CD8-positive, alpha-beta memory T cell (primary cell): ENCODE results near the gene GALNS. TPM values are rescaled to one million over a fixed set of nuclear protein-coding genes. Genes with fewer than 3 reads are reported as not detected.
"Not testable (repeated sequence)": the region's sequence is repeated elsewhere in the genome, so short reads cannot be mapped to it uniquely, and the experiment has no call there.

Source experiments
- CTCF ChIA-PET: fragments of 350-600 bp; sonication (Branson Sonifier 250); formaldehyde crosslinking; loops from one replicate; lab custom pipeline; 2021; ENCODE audit warnings: antibody characterized with exemption; lab: Charles Lee
- POLR2A ChIA-PET: fragments of 350-600 bp; sonication (Branson Sonifier 250); formaldehyde crosslinking; loops from one replicate; lab custom pipeline; 2021; ENCODE audit warnings: antibody characterized with exemption; lab: Charles Lee
- DNase-seq, 5 donors: peaks; one replicate each; pipeline versions ENCODE4 v3.0.0 to v3.0.0-alpha.2; 2020 to 2022; ENCODE audit warnings: mixed read lengths in 1 of 5
- H3K27ac ChIP-seq: one replicate; pipeline ENCODE4 v1.7.0; 2013; ENCODE audit warnings: low read depth, mild to moderate bottlenecking, low read length, moderate library complexity
- H3K27me3 ChIP-seq: 2 replicates; pipeline ENCODE4 v1.7.0; 2013; ENCODE audit warnings: low read length, mild to moderate bottlenecking; ENCODE audit not compliant: insufficient read depth, poor library complexity, severe bottlenecking
- H3K36me3 ChIP-seq: 2 replicates; pipeline ENCODE4 v1.7.0; 2013; ENCODE audit warnings: mild to moderate bottlenecking, low read length, moderate library complexity; ENCODE audit not compliant: insufficient read depth
- H3K4me1 ChIP-seq: 2 replicates; pipeline ENCODE4 v1.7.0; 2013; ENCODE audit warnings: mild to moderate bottlenecking, low read length, moderate library complexity; ENCODE audit not compliant: insufficient read depth
- H3K4me3 ChIP-seq: 2 replicates; pipeline ENCODE4 v1.7.0; 2013; ENCODE audit warnings: mild to moderate bottlenecking, low read length
- H3K9me3 ChIP-seq: 2 replicates; pipeline ENCODE4 v1.7.0; 2013; ENCODE audit warnings: mild to moderate bottlenecking, low read length
- H3K27ac Mint-ChIP-seq, 8 donors: one replicate each; pipeline ENCODE4 v1.8.0; 2020 to 2021; ENCODE audit warnings: mixed read lengths in 8 of 8, mild to moderate bottlenecking in 6 of 8, inconsistent platforms in 3 of 8, moderate library complexity in 3 of 8
- H3K27me3 Mint-ChIP-seq, 2 donors: one replicate each; pipeline ENCODE4 v1.8.0; 2020 to 2021; ENCODE audit warnings: mixed read lengths in 2 of 2, mild to moderate bottlenecking in 1 of 2, moderate library complexity in 1 of 2
- H3K36me3 Mint-ChIP-seq, 3 donors: one replicate each; pipeline ENCODE4 v1.8.0; 2020 to 2021; ENCODE audit warnings: mixed read lengths in 3 of 3, inconsistent platforms in 1 of 3, mild to moderate bottlenecking in 1 of 3
- H3K4me1 Mint-ChIP-seq, 3 donors: one replicate each; pipeline ENCODE4 v1.8.0; 2020 to 2021; ENCODE audit warnings: mixed read lengths in 3 of 3, inconsistent platforms in 1 of 3, mild to moderate bottlenecking in 1 of 3
- H3K4me3 Mint-ChIP-seq, 7 donors: one replicate each; pipeline ENCODE4 v1.8.0; 2020 to 2021; ENCODE audit warnings: mixed read lengths in 7 of 7, mild to moderate bottlenecking in 6 of 7, moderate library complexity in 4 of 7, inconsistent platforms in 2 of 7
- H3K9me3 Mint-ChIP-seq, 5 donors: one replicate each; pipeline ENCODE4 v1.8.0; 2020 to 2022; ENCODE audit warnings: mixed read lengths in 5 of 5, mild to moderate bottlenecking in 3 of 5, moderate library complexity in 2 of 5, inconsistent platforms in 1 of 5
- polyA plus RNA-seq: library from polyadenylated mRNA; unstranded; fragments of 300-500 nt; fragmentation: Illumina TruSeq; gene quantifications from one replicate; pipeline ENCODE4 v1.2.3, GENCODE V29; 2021
- total RNA-seq, 2 experiments: library from RNA; stranded (reverse); gene quantifications; one replicate each; pipeline ENCODE4 v1.2.3, GENCODE V29; 2021

GALNS gene
- total and polyA plus RNA-seq, 3 experiments from 2014 or later = 13.0 to 22.5 (median 19.2) TPM

GRCh38 chr16:88775825-88776224 lies 80.9 kb downstream of the GALNS start:
- peaks cover 0 to 17% (median 0%) of the 10 kb centered on the region in 3 donors for H3K36me3 Mint-ChIP-seq
- Histone ChIP-seq H3K27me3 (no peaks in the 10 kb centered on the region), H3K27ac (no peak overlapping the region), H3K4me1 (peaks cover 36% of the 10 kb centered on the region), H3K36me3 (no peaks in the 10 kb centered on the region), H3K9me3 (no peaks in the 10 kb centered on the region), H3K4me3 (no peak overlapping the region)
- no peak for DNase-seq
- H3K4me3 Mint-ChIP-seq = no peak overlapping the region
- H3K9me3 Mint-ChIP-seq = no peaks in the 10 kb centered on the region
- H3K27ac Mint-ChIP-seq = peak overlapping the region in 1 of 8 donors; percentile 70
- ChIA-PET POLR2A (no interaction called here), CTCF (interaction anchor here (1.5 kb wide), 1 partner anchor 38 kb away, joined by 4 read pairs; no protein-coding TSS in a partner anchor)
- H3K4me1 Mint-ChIP-seq = peaks cover 21 to 56% (median 27%) of the 10 kb centered on the region in 3 donors
- H3K27me3 Mint-ChIP-seq = no peaks in the 10 kb centered on the region

GRCh38 chr16:88774544-88775393 lies 82.0 kb downstream of the GALNS start:
- peaks cover 0 to 17% (median 0%) of the 10 kb centered on the region in 3 donors for H3K36me3 Mint-ChIP-seq
- no peaks in the 10 kb centered on the region for H3K27me3 ChIP-seq
- peak overlapping the region; percentile 75 for H3K27ac ChIP-seq
- no peaks in the 10 kb centered on the region for H3K9me3 Mint-ChIP-seq
- CTCF ChIA-PET = interaction anchor here (1.5 kb wide), 1 partner anchor 37 kb away, joined by 4 read pairs; no protein-coding TSS in a partner anchor
- peak overlapping the region in 3 of 8 donors; percentile 42 to 93 (median 52) for H3K27ac Mint-ChIP-seq
- no peak overlapping the region for H3K4me3 Mint-ChIP-seq
- DNase-seq = no peak
- no peaks in the 10 kb centered on the region for H3K27me3 Mint-ChIP-seq
- peaks cover 13 to 54% (median 17%) of the 10 kb centered on the region in 3 donors for H3K4me1 Mint-ChIP-seq
- no peaks in the 10 kb centered on the region for H3K9me3 ChIP-seq
- POLR2A ChIA-PET = no interaction called here
- no peaks in the 10 kb centered on the region for H3K36me3 ChIP-seq
- H3K4me3 ChIP-seq = no peak overlapping the region
- H3K4me1 ChIP-seq = peaks cover 36% of the 10 kb centered on the region

- H3K4me1 ChIP-seq = peaks cover 34% of the 10 kb centered on the region
- H3K36me3 Mint-ChIP-seq = peaks cover 0 to 19% (median 0%) of the 10 kb centered on the region in 3 donors
- no peak for DNase-seq
- no peaks in the 10 kb centered on the region for H3K36me3 ChIP-seq
- H3K27ac Mint-ChIP-seq = peak overlapping the region in 2 of 8 donors; percentile 52 to 54
- peak overlapping the region; percentile 75 for H3K27ac ChIP-seq
- no peaks in the 10 kb centered on the region for H3K27me3 Mint-ChIP-seq
- no peaks in the 10 kb centered on the region for H3K9me3 Mint-ChIP-seq
- no peaks in the 10 kb centered on the region for H3K27me3 ChIP-seq
- no peak overlapping the region for H3K4me3 ChIP-seq
- ChIA-PET CTCF (interaction anchor here (1.1 kb wide), 1 partner anchor 20 kb away, joined by 3 read pairs; no protein-coding TSS in a partner anchor), POLR2A (no interaction called here)
- H3K4me1 Mint-ChIP-seq = peaks cover 19 to 53% (median 20%) of the 10 kb centered on the region in 3 donors
- H3K4me3 Mint-ChIP-seq = no peak overlapping the region
- H3K9me3 ChIP-seq = no peaks in the 10 kb centered on the region
Observed at GRCh38 chr16:88773812-88774291, 82.9 kb downstream of the GALNS start.

- no peaks in the 10 kb centered on the region for H3K27me3 Mint-ChIP-seq
- H3K4me3 ChIP-seq = no peak overlapping the region
- peaks cover 38% of the 10 kb centered on the region for H3K4me1 ChIP-seq
- no peaks in the 10 kb centered on the region for H3K9me3 ChIP-seq
- H3K36me3 Mint-ChIP-seq = peaks cover 0 to 19% (median 0%) of the 10 kb centered on the region in 3 donors
- peaks cover 17 to 48% (median 19%) of the 10 kb centered on the region in 3 donors for H3K4me1 Mint-ChIP-seq
- DNase-seq = no peak
- H3K27ac Mint-ChIP-seq = no peak overlapping the region
- H3K36me3 ChIP-seq = no peaks in the 10 kb centered on the region
- peak overlapping the region; percentile 75 for H3K27ac ChIP-seq
- CTCF ChIA-PET = interaction anchor here (1.1 to 1.5 kb wide), 3 partner anchors 10 to 19 kb away, joined by 3 to 4 read pairs (median 4); no protein-coding TSS in a partner anchor
- no peaks in the 10 kb centered on the region for H3K9me3 Mint-ChIP-seq
- no peaks in the 10 kb centered on the region for H3K27me3 ChIP-seq
- no peak overlapping the region for H3K4me3 Mint-ChIP-seq
- POLR2A ChIA-PET = interaction anchor here (1.0 kb wide), 1 partner anchor 7 kb away, joined by 4 read pairs; no protein-coding TSS in a partner anchor
Observed at GRCh38 chr16:88772871-88773811, 83.6 kb downstream of the GALNS start.

GRCh38 chr16:88771781-88772180 lies 85.0 kb downstream of the GALNS start:
- Mint-ChIP-seq H3K4me1 (peaks cover 19 to 48% (median 25%) of the 10 kb centered on the region in 3 donors), H3K36me3 (peaks cover 0 to 15% (median 2%) of the 10 kb centered on the region in 3 donors)
- peaks cover 51% of the 10 kb centered on the region for H3K4me1 ChIP-seq
- H3K27ac Mint-ChIP-seq, H3K27me3 ChIP-seq, DNase-seq, H3K9me3 Mint-ChIP-seq, POLR2A ChIA-PET, H3K27me3 Mint-ChIP-seq, H3K9me3 ChIP-seq, H3K4me3 ChIP-seq, H3K4me3 Mint-ChIP-seq, H3K36me3 ChIP-seq: not testable (repeated sequence)
- CTCF ChIA-PET = interaction anchor here (1.1 to 1.6 kb wide), 4 partner anchors 9 to 34 kb away, joined by 3 to 5 read pairs (median 4); no protein-coding TSS in a partner anchor
- peak overlapping the region; percentile 75 for H3K27ac ChIP-seq

GRCh38 chr16:88771294-88771772 lies 85.4 kb downstream of the GALNS start:
- Mint-ChIP-seq H3K4me1 (peaks cover 20 to 53% (median 25%) of the 10 kb centered on the region in 3 donors), H3K9me3 (no peaks in the 10 kb centered on the region), H3K36me3 (peaks cover 0 to 11% (median 2%) of the 10 kb centered on the region in 3 donors), H3K4me3 (peak overlapping the region in 1 of 7 donors; percentile 44), H3K27me3 (no peaks in the 10 kb centered on the region), H3K27ac (peak overlapping the region in 7 of 8 donors; percentile 12 to 91 (median 86))
- H3K27me3 ChIP-seq = no peaks in the 10 kb centered on the region
- CTCF ChIA-PET = interaction anchor here (1.1 to 1.6 kb wide), 2 partner anchors 13 to 34 kb away, joined by 3 to 5 read pairs; no protein-coding TSS in a partner anchor
- no peaks in the 10 kb centered on the region for H3K36me3 ChIP-seq
- POLR2A ChIA-PET = interaction anchor here (1.0 to 1.3 kb wide), 2 partner anchors 10 to 39 kb away, joined by 3 to 4 read pairs; no protein-coding TSS in a partner anchor
- peaks cover 53% of the 10 kb centered on the region for H3K4me1 ChIP-seq
- peak overlapping the region; percentile 70 for H3K27ac ChIP-seq
- H3K9me3 ChIP-seq = no peaks in the 10 kb centered on the region
- no peak overlapping the region for H3K4me3 ChIP-seq
- DNase-seq = no peak
